ENCODE measurements around the gene KYNU. TPM values are rescaled to one million over a fixed set of nuclear protein-coding genes. Genes with fewer than 3 reads are reported as not detected.

The KYNU gene
- polyA plus RNA-seq, 1 experiment, result 0.04 TPM

DNA sequence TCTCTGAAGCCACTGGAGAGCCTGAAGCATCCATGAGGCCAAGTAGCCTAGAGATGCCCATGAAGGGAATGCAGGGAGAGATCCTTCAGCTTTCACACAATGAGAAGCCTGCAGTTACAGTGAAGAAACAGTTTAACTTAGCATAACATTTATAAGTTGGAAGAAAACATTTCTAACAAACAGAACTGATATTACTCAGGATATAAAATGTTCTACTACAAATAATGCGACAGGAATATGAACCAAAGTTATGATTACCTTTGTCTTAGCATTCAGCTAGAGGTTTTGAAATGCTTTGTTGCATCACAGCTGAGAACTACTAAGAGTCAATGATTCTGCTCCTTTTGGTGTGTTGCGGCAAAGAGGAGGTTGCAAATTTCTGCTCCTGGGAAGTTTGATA lies 6.9 kb upstream of the KYNU start:
- ChIA-PET CTCF (no interaction called here), POLR2A (no interaction called here)
- Histone ChIP-seq H3K4me3 (ENCODE audit: low read depth, low read length) (no peak overlapping the region), H3K27me3 (ENCODE audit: control insufficient read depth, insufficient read depth, low read length) (no peaks in the 10 kb centered on the region), H3K36me3 (ENCODE audit: control insufficient read depth, insufficient read depth, low read length) (no peaks in the 10 kb centered on the region)
- TF ChIP-seq, protein P1, sequence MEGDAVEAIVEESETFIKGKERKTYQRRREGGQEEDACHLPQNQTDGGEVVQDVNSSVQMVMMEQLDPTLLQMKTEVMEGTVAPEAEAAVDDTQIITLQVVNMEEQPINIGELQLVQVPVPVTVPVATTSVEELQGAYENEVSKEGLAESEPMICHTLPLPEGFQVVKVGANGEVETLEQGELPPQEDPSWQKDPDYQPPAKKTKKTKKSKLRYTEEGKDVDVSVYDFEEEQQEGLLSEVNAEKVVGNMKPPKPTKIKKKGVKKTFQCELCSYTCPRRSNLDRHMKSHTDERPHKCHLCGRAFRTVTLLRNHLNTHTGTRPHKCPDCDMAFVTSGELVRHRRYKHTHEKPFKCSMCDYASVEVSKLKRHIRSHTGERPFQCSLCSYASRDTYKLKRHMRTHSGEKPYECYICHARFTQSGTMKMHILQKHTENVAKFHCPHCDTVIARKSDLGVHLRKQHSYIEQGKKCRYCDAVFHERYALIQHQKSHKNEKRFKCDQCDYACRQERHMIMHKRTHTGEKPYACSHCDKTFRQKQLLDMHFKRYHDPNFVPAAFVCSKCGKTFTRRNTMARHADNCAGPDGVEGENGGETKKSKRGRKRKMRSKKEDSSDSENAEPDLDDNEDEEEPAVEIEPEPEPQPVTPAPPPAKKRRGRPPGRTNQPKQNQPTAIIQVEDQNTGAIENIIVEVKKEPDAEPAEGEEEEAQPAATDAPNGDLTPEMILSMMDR (IDR thresholded peaks at IDR 0.05; ENCODE audit: insufficient read depth, low read depth, low read length), result no peak
- no peak for DNase-seq (ENCODE audit: low read depth)

DNA sequence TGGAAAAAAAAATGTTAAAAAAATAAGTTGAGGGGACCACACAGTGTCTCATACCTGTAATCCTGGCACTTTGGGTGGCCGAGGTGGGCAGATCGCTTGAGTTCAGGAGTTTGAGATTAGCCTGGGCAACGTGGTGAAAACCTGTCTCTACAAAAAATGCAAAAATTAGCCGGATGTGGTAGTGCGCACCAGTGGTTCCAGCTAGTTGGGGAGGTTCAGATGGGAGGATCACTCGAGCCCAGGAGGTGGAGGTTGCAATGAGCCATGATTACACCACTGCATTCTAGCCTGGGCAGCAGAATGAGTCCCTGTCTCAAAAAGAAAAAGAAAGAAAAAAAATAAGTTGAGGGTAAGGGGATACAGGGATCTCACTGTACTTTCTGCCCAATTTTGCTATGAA lies 6.1 kb upstream of the KYNU start:
- POLR2A ChIA-PET, result no interaction called here
- no peak overlapping the region for H3K4me3 ChIP-seq (ENCODE audit: low read depth, low read length)
- no peaks in the 10 kb centered on the region for H3K27me3 ChIP-seq (ENCODE audit: control insufficient read depth, insufficient read depth, low read length)
- CTCF ChIA-PET, result interaction anchor here (0.7 kb wide), 1 partner anchor 164 kb away, joined by 3 read pairs; no protein-coding TSS in a partner anchor
- DNase-seq (ENCODE audit: low read depth), result no peak
- no peaks in the 10 kb centered on the region for H3K36me3 ChIP-seq (ENCODE audit: control insufficient read depth, insufficient read depth, low read length)
- TF ChIP-seq, protein P1 (IDR thresholded peaks at IDR 0.05; ENCODE audit: insufficient read depth, low read depth, low read length), result no peak

DNA sequence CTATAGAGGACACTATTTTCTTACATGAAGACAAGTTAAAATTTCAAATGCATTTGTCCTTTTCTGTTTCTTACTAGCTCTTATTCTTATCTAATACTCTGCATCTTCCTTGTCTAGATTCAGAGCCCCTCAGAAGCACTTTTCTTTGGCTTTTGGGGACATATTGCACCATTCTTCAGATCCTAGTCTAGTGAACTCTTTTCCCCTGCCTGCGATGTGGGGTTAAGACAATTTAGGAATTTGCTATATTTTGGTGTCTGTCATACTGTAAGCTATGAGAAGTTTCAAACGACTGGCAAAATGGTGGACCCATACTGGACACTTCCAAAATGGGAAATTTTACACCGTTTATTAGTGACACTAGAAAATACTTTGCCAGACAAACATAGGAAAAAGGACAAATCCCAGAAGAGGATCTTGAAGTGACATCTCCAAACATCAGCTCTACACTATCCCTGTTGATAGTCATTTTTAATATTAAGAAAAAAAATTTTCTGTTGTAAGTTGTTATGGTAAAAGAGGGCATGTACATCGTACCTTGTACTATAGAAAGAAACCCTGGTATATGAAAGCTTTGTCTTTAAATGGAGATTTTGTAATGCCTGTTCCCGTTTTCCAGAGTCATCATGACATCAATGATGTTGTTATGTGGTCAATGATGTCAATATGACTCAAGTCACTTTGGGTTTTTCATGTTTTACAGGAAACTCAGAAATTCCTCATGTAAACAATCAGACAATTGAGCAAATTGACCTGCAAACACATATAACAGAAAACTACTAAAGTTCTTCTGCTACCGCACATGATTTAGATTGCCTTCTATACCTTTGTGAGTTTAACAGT lies 4.4 kb upstream of the KYNU start:
- ChIA-PET POLR2A (no interaction called here), CTCF (interaction anchor here (1.1 to 1.4 kb wide), 2 partner anchors 10 to 106 kb away, joined by 3 read pairs; no protein-coding TSS in a partner anchor)
- TF ChIP-seq, protein P1 (IDR thresholded peaks at IDR 0.05; ENCODE audit: insufficient read depth, low read depth, low read length), result no peak
- DNase-seq (ENCODE audit: low read depth), result peak; percentile 23
- Histone ChIP-seq H3K4me3 (ENCODE audit: low read depth, low read length) (no peak overlapping the region), H3K36me3 (ENCODE audit: control insufficient read depth, insufficient read depth, low read length) (no peaks in the 10 kb centered on the region), H3K27me3 (ENCODE audit: control insufficient read depth, insufficient read depth, low read length) (no peaks in the 10 kb centered on the region)

DNA sequence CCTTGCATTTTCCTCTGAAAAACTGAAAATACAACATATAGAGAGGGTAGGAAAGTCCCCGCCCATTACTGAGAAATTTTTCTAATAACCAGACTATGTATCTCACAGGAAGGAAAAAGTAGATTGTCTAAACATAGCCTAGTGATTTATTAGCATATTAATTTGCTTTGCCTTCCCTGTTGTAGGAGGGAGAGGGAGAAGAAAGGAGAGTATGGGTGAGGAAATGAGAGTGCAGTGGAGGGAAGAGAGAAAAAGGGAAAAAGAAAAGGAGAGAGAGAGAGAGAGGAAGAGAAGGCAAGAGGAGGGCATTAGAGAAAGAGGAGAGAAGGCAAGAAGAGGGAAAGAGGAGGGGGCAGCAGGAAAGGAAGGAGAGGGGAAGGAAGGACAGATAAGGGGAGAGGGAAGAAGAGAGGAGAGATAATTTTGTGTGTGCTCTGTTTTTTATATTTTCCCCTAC lies 3.6 kb upstream of the KYNU start:
- TF ChIP-seq, protein P1 (IDR thresholded peaks at IDR 0.05; ENCODE audit: insufficient read depth, low read depth, low read length), result no peak
- no peak for DNase-seq (ENCODE audit: low read depth)
- ChIA-PET POLR2A (interaction anchor here (0.7 kb wide), 1 partner anchor 1358 kb away, joined by 3 read pairs; no protein-coding TSS in a partner anchor), CTCF (interaction anchor here (0.6 to 1.1 kb wide), 3 partner anchors 10 to 1355 kb away, joined by 3 read pairs; no protein-coding TSS in a partner anchor)
- H3K27me3 ChIP-seq (ENCODE audit: control insufficient read depth, insufficient read depth, low read length), result no peaks in the 10 kb centered on the region
- H3K36me3 ChIP-seq (ENCODE audit: control insufficient read depth, insufficient read depth, low read length), result no peaks in the 10 kb centered on the region
- no peak overlapping the region for H3K4me3 ChIP-seq (ENCODE audit: low read depth, low read length)

DNA sequence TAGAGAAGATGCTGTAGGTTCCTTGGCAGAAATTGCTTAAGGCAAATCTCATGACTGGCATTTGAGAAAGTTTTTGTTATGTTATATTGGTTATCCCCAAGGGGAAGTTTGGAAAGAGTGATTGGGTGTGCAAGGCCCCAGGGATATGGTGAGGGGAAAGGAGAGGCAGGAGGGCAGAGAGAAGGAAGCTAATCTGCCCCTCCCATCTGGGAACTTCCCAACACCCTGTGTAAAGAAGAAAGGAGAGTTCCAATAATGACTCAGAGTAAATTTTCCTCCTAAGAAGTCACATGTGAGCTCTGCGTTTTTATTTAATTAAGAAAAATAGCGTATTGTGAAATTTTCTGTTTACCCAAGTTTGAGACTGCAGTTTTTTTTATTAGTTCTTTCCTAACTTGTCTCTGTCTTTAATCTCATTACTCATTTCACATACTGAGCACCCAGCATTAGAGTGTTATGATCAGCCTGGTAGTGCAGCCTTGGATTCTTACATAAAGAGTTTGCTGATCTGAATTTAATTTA lies 3.1 kb upstream of the KYNU start:
- Histone ChIP-seq H3K27me3 (ENCODE audit: control insufficient read depth, insufficient read depth, low read length) (no peaks in the 10 kb centered on the region), H3K4me3 (ENCODE audit: low read depth, low read length) (no peak overlapping the region), H3K36me3 (ENCODE audit: control insufficient read depth, insufficient read depth, low read length) (no peaks in the 10 kb centered on the region)
- ChIA-PET CTCF (interaction anchor here (0.6 to 1.1 kb wide), 2 partner anchors 10 to 1355 kb away, joined by 3 read pairs; no protein-coding TSS in a partner anchor), POLR2A (interaction anchor here (0.7 kb wide), 1 partner anchor 1358 kb away, joined by 3 read pairs; no protein-coding TSS in a partner anchor)
- TF ChIP-seq, protein P1 (IDR thresholded peaks at IDR 0.05; ENCODE audit: insufficient read depth, low read depth, low read length), result no peak
- peak; percentile 84 for DNase-seq (ENCODE audit: low read depth)
